Psoas muscle (tissue), 8 donors: Measurements from ENCODE around the gene GET3. TPM values are rescaled to one million over a fixed set of nuclear protein-coding genes. Genes with fewer than 3 reads are reported as not detected.

Experiments used
- ATAC-seq, 4 donors: fragments of 200-7000 bp; cut with Tn5 transposase; one replicate each; pipeline ENCODE4 v1.9.1; 2020; ENCODE audit warnings: moderate library complexity in 3 of 4, mild to moderate bottlenecking in 2 of 4
- DNase-seq, 2 donors: peaks; one replicate each; pipeline ENCODE4 v3.0.0-alpha.2; 2020
- H3K27ac ChIP-seq: fragments of 200-600 bp; one replicate; pipeline ENCODE4 v1.8.0; 2022
- H3K27me3 ChIP-seq, 3 donors: fragments of 200-600 bp in 1 of 3; one replicate each; pipeline versions ENCODE4 v1.6.1 to v1.8.0; 2013 to 2022; ENCODE audit warnings: low read length in 2 of 3, mild to moderate bottlenecking in 2 of 3, moderate library complexity in 1 of 3; ENCODE audit not compliant: insufficient read depth in 3 of 3
- H3K36me3 ChIP-seq, 2 donors: fragments of 200-600 bp in 1 of 2; one replicate each; pipeline versions ENCODE4 v1.6.1 to v1.8.0; 2013 to 2022; ENCODE audit warnings: low read depth in 1 of 2, mild to moderate bottlenecking in 1 of 2, moderate library complexity in 1 of 2; ENCODE audit not compliant: insufficient read depth in 1 of 2
- H3K4me1 ChIP-seq: fragments of 200-600 bp; one replicate; pipeline ENCODE4 v1.8.0; 2022
- H3K4me3 ChIP-seq: fragments of 200-600 bp; one replicate; pipeline ENCODE4 v1.8.0; 2022; ENCODE audit warnings: mild to moderate bottlenecking
- H3K9me3 ChIP-seq: fragments of 200-600 bp; one replicate; pipeline ENCODE4 v1.8.0; 2022
- CTCF ChIP-seq: fragments of 200-600 bp; IDR thresholded peaks from one replicate; pipeline ENCODE4 v1.8.0; 2022; ENCODE audit warnings: antibody characterized with exemption
- WGBS, 3 donors: extraction: QIAGEN DNeasy Blood & Tissue Kit; methylation state at CpG; one replicate each; pipeline versions ENCODE4 v1.1.6 to v1.1.7; 2013; 5-methylcytosine and 5-hydroxymethylcytosine counted together
- intact Hi-C, 2 donors: fragments of 100-400 bp; cut with DNase I; formaldehyde crosslinking; loops; one replicate each; pipeline versions ENCODE4 v1.11.0 to v1.14.2; 2022
- polyA plus RNA-seq, 3 donors: library from polyadenylated mRNA; stranded (reverse); fragments of 200-250 nt; gene quantifications; one replicate each; pipeline ENCODE4 v1.2.3, GENCODE V29; 2013
- total RNA-seq, 4 donors: library from RNA; stranded (reverse); fragmentation: NEBNext Ultra II Directional in 2 of 4; extraction: Animal tissue kit (Norgen Biotek cat#: 25700) in 2 of 4; gene quantifications; one replicate each; pipeline versions ENCODE4 v1.2.1 to v1.2.4, GENCODE V29; 2021 to 2023
- donor health status: healthy with polysubstance abuse.
- donor health status: DM: no; HTN: no; CAD: no; lungs with moderate emphysema.
- donor health status: Bipolar disorder and iron deficiency.
- donor health status: healthy.
- donor health status: DM: yes; HTN: yes; CAD: no.
- donor health status: DM: no; HTN: no; CAD: no.
- donor health status: DM: no; HTN: no; CAD: no.
- donor health status: DM: yes; HTN: yes; CAD: no.

GET3 gene
- total and polyA plus RNA-seq, 7 donors: 43.0 to 135 (median 52.8) TPM

- intact Hi-C loops: loop anchor here in 1 of 2 donors (5.0 kb wide), 1 partner anchor 80 kb away; no protein-coding TSS in a partner anchor
- Histone ChIP-seq H3K4me3 (no peak overlapping the region), H3K27me3 (no peaks in the 10 kb centered on the region), H3K4me1 (peaks cover 5% of the 10 kb centered on the region), H3K27ac (no peak overlapping the region), H3K9me3 (no peaks in the 10 kb centered on the region), H3K36me3 (peaks cover 0 to 69% of the 10 kb centered on the region in 2 donors)
- ATAC-seq: no peak
- no peak for DNase-seq
- 90 to 93% (median 91%) methylated on average over 11 of the region's 11 CpGs for WGBS, 3 donors
- no peak for TF ChIP-seq CTCF
Measured at GRCh38 chr19:12767150-12767549, 29.9 kb downstream of the GET3 start.

- no peaks in the 10 kb centered on the region for H3K9me3 ChIP-seq
- WGBS, 3 donors: 92 to 96% (median 94%) methylated on average over 15 of the region's 15 CpGs
- peaks cover 0 to 63% of the 10 kb centered on the region in 2 donors for H3K36me3 ChIP-seq
- no peak overlapping the region for H3K27ac ChIP-seq
- intact Hi-C loops: loop anchor here in 1 of 2 donors (5.0 kb wide), 1 partner anchor 80 kb away; no protein-coding TSS in a partner anchor
- DNase-seq (no peak), ATAC-seq (no peak)
- peaks cover 10% of the 10 kb centered on the region for H3K4me1 ChIP-seq
- H3K27me3 ChIP-seq: no peaks in the 10 kb centered on the region
- H3K4me3 ChIP-seq: no peak overlapping the region
- no peak for TF ChIP-seq CTCF
Measured at GRCh38 chr19:12767666-12768065, 30.4 kb downstream of the GET3 start.

GRCh38 chr19:12769689-12770088, 32.4 kb downstream of the GET3 start:
- ATAC-seq (peak; percentile 3 to 59 (median 22)), DNase-seq (no peak)
- no peak overlapping the region for H3K4me3 ChIP-seq
- H3K9me3 ChIP-seq: no peaks in the 10 kb centered on the region
- peaks cover 29% of the 10 kb centered on the region for H3K4me1 ChIP-seq
- H3K36me3 ChIP-seq: peaks cover 0 to 47% of the 10 kb centered on the region in 2 donors
- intact Hi-C loops: loop anchor here in 1 of 2 donors (5.0 kb wide), 1 partner anchor 78 kb away; no protein-coding TSS in a partner anchor
- H3K27ac ChIP-seq: peak overlapping the region; percentile 41
- 41 to 56% (median 46%) methylated on average over 25 to 37 of the region's 37 CpGs for WGBS, 3 donors
- no peak for TF ChIP-seq CTCF
- H3K27me3 ChIP-seq: no peaks in the 10 kb centered on the region

- whole genome bisulfite sequencing, 3 donors: 95 to 99% (median 96%) methylated on average over 9 to 13 of the region's 13 CpGs
- H3K36me3 ChIP-seq: peaks cover 0 to 36% of the 10 kb centered on the region in 2 donors
- DNase-seq (no peak), ATAC-seq (no peak)
- no peak overlapping the region for H3K27ac ChIP-seq
- H3K9me3 ChIP-seq: no peaks in the 10 kb centered on the region
- H3K4me3 ChIP-seq: no peak overlapping the region
- peaks cover 33% of the 10 kb centered on the region for H3K4me1 ChIP-seq
- no peak for TF ChIP-seq CTCF
- intact Hi-C loops: no loop called here
- no peaks in the 10 kb centered on the region for H3K27me3 ChIP-seq
Measured at GRCh38 chr19:12770922-12771321, 33.6 kb downstream of the GET3 start.

GRCh38 chr19:12772323-12772722, 35.0 kb downstream of the GET3 start:
- Histone ChIP-seq H3K27ac (peak overlapping the region; percentile 90), H3K9me3 (no peaks in the 10 kb centered on the region), H3K4me3 (peak overlapping the region; percentile 4), H3K36me3 (peaks cover 0 to 31% of the 10 kb centered on the region in 2 donors), H3K27me3 (no peaks in the 10 kb centered on the region), H3K4me1 (peaks cover 36% of the 10 kb centered on the region)
- ATAC-seq (peak; percentile 59 to 75 (median 67)), DNase-seq (peak; percentile 57 to 78)
- WGBS, 3 donors: 24 to 37% (median 27%) methylated on average over 4 of the region's 4 CpGs
- intact Hi-C loops: loop anchor here in 1 of 2 donors (2.0 kb wide), 1 partner anchor 74 kb away; no protein-coding TSS in a partner anchor
- no peak for TF ChIP-seq CTCF
